Fibroblast of lung (primary cell): ENCODE measurements around the gene MELTF.

Experiments
- CTCF ChIP-seq, 2 donors: IDR thresholded peaks in 1 of 2; conservative IDR thresholded peaks in 1 of 2; 1 replicate in 1 of 2; 2 replicates in 1 of 2; pipeline ENCODE4 v1.5.1; 2011 to 2012; ENCODE audit warnings: low read length in 2 of 2, control low read depth in 1 of 2, inconsistent platforms in 1 of 2, low read depth in 1 of 2, mild to moderate bottlenecking in 1 of 2
- EZH2 ChIP-seq: IDR thresholded peaks from 2 replicates; pipeline ENCODE4 v1.5.1; 2012; ENCODE audit warnings: low read length, control low read depth, mild to moderate bottlenecking; ENCODE audit errors: missing control alignments

GRCh38 chr3:197007296-197007940 lies 22.2 kb downstream of the MELTF start:
- TF ChIP-seq EZH2 = no peak
- no peak for TF ChIP-seq CTCF (conservative IDR thresholded peaks at IDR 0.05 in 1 of 2, IDR thresholded peaks at IDR 0.05 in 1 of 2; ENCODE audit: low read depth in 1 of 2, low read length in 2 of 2)
